Astrocyte (in vitro differentiated cells and primary cell): ENCODE measurements around the gene PRKCA. TPM values are rescaled to one million over a fixed set of nuclear protein-coding genes. Genes with fewer than 3 reads are reported as not detected.

Source experiments
- DNase-seq: peaks from one replicate; pipeline ENCODE4 v3.0.0-alpha.2; 2010; ENCODE audit warnings: low read depth
- FAIRE-seq: peaks from 2 replicates; lab custom pipeline; 2011; peaks lifted over from hg19 to GRCh38; lab: Jason Lieb, UNC
- H2AFZ ChIP-seq: 2 replicates; pipeline ENCODE4 v1.6.0; 2012; ENCODE audit warnings: low read depth, low read length, inconsistent platforms
- H3K27ac ChIP-seq: 2 replicates; pipeline ENCODE4 v1.5.1; 2011; ENCODE audit warnings: low read depth, low read length, inconsistent platforms
- H3K27me3 ChIP-seq: 2 replicates; pipeline ENCODE4 v1.6.0; 2011; ENCODE audit warnings: low read length, inconsistent platforms; ENCODE audit not compliant: insufficient read depth
- H3K36me3 ChIP-seq: 2 replicates; pipeline ENCODE4 v1.5.1; 2011; ENCODE audit warnings: low read length, inconsistent platforms; ENCODE audit not compliant: insufficient read depth
- H3K4me1 ChIP-seq: 2 replicates; pipeline ENCODE4 v1.5.1; 2011; ENCODE audit warnings: low read length, inconsistent platforms; ENCODE audit not compliant: insufficient read depth
- H3K4me2 ChIP-seq: 2 replicates; pipeline ENCODE4 v1.6.0; 2012; ENCODE audit warnings: low read length, inconsistent platforms
- H3K4me3 ChIP-seq: 2 replicates; pipeline ENCODE4 v1.5.1; 2011; ENCODE audit warnings: low read depth, mild to moderate bottlenecking, low read length, inconsistent platforms; ENCODE audit not compliant: insufficient read depth
- H3K79me2 ChIP-seq: 2 replicates; pipeline ENCODE4 v1.6.0; 2012; ENCODE audit warnings: mild to moderate bottlenecking, low read length, inconsistent platforms; ENCODE audit not compliant: insufficient read depth
- H3K9ac ChIP-seq: 2 replicates; pipeline ENCODE4 v1.6.0; 2012; ENCODE audit warnings: mild to moderate bottlenecking, low read length, inconsistent platforms
- H3K9me3 ChIP-seq: 2 replicates; pipeline ENCODE4 v1.5.1; 2012; ENCODE audit warnings: low read depth, mild to moderate bottlenecking, low read length, inconsistent platforms; ENCODE audit not compliant: insufficient read depth
- H4K20me1 ChIP-seq: 2 replicates; pipeline ENCODE4 v1.6.0; 2012; ENCODE audit warnings: low read length, inconsistent platforms; ENCODE audit not compliant: insufficient read depth
- H3K27ac Mint-ChIP-seq: one replicate; pipeline ENCODE4 v1.8.0; 2021; ENCODE audit warnings: mild to moderate bottlenecking, mixed read lengths; ENCODE audit not compliant: unreplicated experiment
- H3K27me3 Mint-ChIP-seq: one replicate; pipeline ENCODE4 v1.8.0; 2021; ENCODE audit warnings: low read depth, mixed read lengths; ENCODE audit not compliant: unreplicated experiment
- H3K36me3 Mint-ChIP-seq: one replicate; pipeline ENCODE4 v1.8.0; 2021; ENCODE audit warnings: low read depth, mixed read lengths; ENCODE audit not compliant: unreplicated experiment
- H3K4me1 Mint-ChIP-seq: one replicate; pipeline ENCODE4 v1.8.0; 2021; ENCODE audit warnings: low read depth, mixed read lengths; ENCODE audit not compliant: unreplicated experiment
- H3K4me3 Mint-ChIP-seq: one replicate; pipeline ENCODE4 v1.8.0; 2021; ENCODE audit warnings: mild to moderate bottlenecking, moderate library complexity, mixed read lengths; ENCODE audit not compliant: unreplicated experiment
- H3K9me3 Mint-ChIP-seq: one replicate; pipeline ENCODE4 v1.8.0; 2021; ENCODE audit warnings: mild to moderate bottlenecking, mixed read lengths; ENCODE audit not compliant: unreplicated experiment
- CTCF ChIP-seq: IDR thresholded peaks from 2 replicates; pipeline ENCODE4 v1.5.1; 2011; ENCODE audit warnings: low read depth, mild to moderate bottlenecking, inconsistent platforms, low read length, moderate library complexity; ENCODE audit not compliant: insufficient read depth
- EZH2 ChIP-seq: IDR thresholded peaks from 2 replicates; pipeline ENCODE4 v1.6.1; 2012; ENCODE audit warnings: mild to moderate bottlenecking, low read length, inconsistent platforms; ENCODE audit not compliant: insufficient read depth
- total RNA-seq: library from RNA; stranded (reverse); gene quantifications from 2 replicates; pipeline ENCODE4 v1.2.1, GENCODE V29; 2021

The PRKCA gene
- total RNA-seq, 1 donor from 2014 or later, result 49.9 TPM

DNA sequence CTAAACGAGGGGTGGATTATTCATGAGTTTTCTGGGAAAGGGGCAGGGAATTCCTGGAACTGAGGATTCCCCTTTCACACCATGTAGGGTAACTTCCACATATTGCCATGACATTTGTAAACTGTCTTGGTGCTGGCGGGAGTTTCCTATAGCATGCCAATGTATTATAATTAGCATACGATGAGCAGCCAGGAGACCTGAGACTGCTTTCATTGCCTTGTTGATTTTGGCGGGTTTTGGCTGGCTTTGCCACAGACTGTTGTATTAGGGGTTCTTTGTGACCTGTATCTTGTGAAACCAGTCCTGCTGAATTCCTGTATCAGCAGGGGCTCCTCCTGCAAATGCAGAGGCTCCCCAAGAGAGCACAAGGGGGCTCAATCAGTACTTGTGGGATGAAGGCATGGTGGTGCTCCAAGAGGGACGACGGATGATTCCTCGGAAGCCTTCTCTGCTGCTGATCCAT is 428.1 kb downstream of the PRKCA start:
- H3K27ac ChIP-seq, result no peak overlapping the region
- H2AFZ ChIP-seq, result no peak overlapping the region
- H3K4me3 Mint-ChIP-seq, result no peak overlapping the region
- peaks cover 8% of the 10 kb centered on the region for H4K20me1 ChIP-seq
- no peaks in the 10 kb centered on the region for H3K4me1 ChIP-seq
- H3K9me3 ChIP-seq, result no peaks in the 10 kb centered on the region
- no peaks in the 10 kb centered on the region for H3K9me3 Mint-ChIP-seq
- FAIRE-seq (no peak), DNase-seq (peak; percentile 50)
- H3K27me3 Mint-ChIP-seq, result no peaks in the 10 kb centered on the region
- no peak overlapping the region for H3K9ac ChIP-seq
- H3K36me3 ChIP-seq, result no peaks in the 10 kb centered on the region
- H3K79me2 ChIP-seq, result peaks cover 2% of the 10 kb centered on the region
- no peak overlapping the region for H3K27ac Mint-ChIP-seq
- TF ChIP-seq CTCF (no peak), EZH2 (no peak)
- H3K4me3 ChIP-seq, result no peak overlapping the region
- H3K4me1 Mint-ChIP-seq, result peaks cover 15% of the 10 kb centered on the region
- peaks cover 8% of the 10 kb centered on the region for H3K36me3 Mint-ChIP-seq
- no peak overlapping the region for H3K4me2 ChIP-seq
- no peaks in the 10 kb centered on the region for H3K27me3 ChIP-seq

DNA sequence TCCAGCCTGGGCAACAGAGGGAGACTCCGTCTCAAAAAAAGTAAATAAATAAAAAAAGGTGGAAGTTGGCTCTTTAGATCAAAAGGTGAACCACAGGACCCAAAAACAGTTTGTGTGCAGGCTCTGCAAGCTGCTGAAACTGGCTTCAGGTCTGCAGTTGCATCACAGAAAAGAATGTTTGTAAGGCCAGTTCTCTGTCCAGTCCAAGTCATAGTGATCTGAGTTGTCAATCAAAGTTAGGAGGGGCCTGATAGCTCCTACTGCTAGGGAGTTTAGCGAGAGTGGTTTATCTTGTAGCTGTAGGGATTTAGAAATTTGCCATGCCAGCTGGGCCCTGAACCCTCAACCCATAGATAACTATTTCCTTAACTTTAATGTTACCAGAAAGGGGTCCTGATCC is 431.3 kb downstream of the PRKCA start:
- Histone ChIP-seq H3K9me3 (no peaks in the 10 kb centered on the region), H3K4me3 (no peak overlapping the region), H3K4me2 (no peak overlapping the region), H3K4me1 (no peaks in the 10 kb centered on the region), H3K27ac (no peak overlapping the region), H4K20me1 (peaks cover under 1% of the 10 kb centered on the region), H2AFZ (no peak overlapping the region), H3K36me3 (peaks cover 5% of the 10 kb centered on the region), H3K79me2 (no peaks in the 10 kb centered on the region), H3K27me3 (no peaks in the 10 kb centered on the region), H3K9ac (no peak overlapping the region)
- Mint-ChIP-seq H3K27me3 (no peaks in the 10 kb centered on the region), H3K9me3 (no peaks in the 10 kb centered on the region), H3K27ac (no peak overlapping the region), H3K4me1 (peaks cover 13% of the 10 kb centered on the region), H3K36me3 (peaks cover 15% of the 10 kb centered on the region), H3K4me3 (no peak overlapping the region)
- FAIRE-seq (no peak), DNase-seq (no peak)
- TF ChIP-seq CTCF (no peak), EZH2 (no peak)

DNA sequence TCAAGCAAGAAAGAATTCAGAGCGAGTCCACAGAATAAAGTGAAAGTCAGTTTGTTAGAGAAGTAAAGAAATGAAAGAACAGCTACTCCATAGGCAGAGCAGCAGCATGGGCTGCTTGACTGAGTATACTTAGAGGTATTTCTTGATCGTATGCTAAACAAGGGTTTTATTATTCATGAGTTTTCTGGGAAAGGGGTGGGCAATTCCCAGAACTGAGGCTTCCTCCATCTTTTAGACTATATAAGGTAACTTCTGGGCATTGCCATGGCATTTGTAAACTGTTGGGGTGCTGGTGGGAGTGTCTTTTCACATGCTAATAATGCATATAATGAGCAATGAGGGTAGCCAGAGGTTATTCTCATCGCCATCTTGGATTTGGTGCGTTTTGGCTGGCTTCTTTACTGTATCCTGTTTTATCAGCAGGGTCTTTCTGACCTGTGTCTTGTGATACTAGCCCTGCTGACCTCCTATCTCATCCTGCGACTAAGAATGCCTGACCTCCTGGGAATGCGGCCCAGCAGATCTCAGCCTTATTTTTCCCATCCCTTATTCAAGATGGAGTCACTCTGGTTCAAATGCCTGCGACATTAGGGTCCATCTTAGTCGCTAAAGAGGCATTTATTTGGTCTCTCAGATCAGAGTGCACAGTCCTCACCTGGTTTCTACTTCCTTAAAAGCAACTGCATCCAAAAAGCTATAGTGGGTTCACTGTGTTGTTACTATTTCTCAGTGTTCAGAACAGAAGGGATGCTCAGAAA is 432.0 kb downstream of the PRKCA start:
- no peak overlapping the region for H2AFZ ChIP-seq
- H3K9me3 ChIP-seq, result no peaks in the 10 kb centered on the region
- H3K79me2 ChIP-seq, result no peaks in the 10 kb centered on the region
- Mint-ChIP-seq H3K9me3 (no peaks in the 10 kb centered on the region), H3K27ac (no peak overlapping the region), H3K4me1 (peaks cover 13% of the 10 kb centered on the region), H3K4me3 (no peak overlapping the region), H3K36me3 (peaks cover 15% of the 10 kb centered on the region), H3K27me3 (no peaks in the 10 kb centered on the region)
- H4K20me1 ChIP-seq, result no peaks in the 10 kb centered on the region
- no peaks in the 10 kb centered on the region for H3K27me3 ChIP-seq
- no peak overlapping the region for H3K27ac ChIP-seq
- no peaks in the 10 kb centered on the region for H3K4me1 ChIP-seq
- TF ChIP-seq EZH2 (no peak), CTCF (no peak)
- no peak overlapping the region for H3K4me2 ChIP-seq
- peaks cover 5% of the 10 kb centered on the region for H3K36me3 ChIP-seq
- H3K9ac ChIP-seq, result no peak overlapping the region
- no peak overlapping the region for H3K4me3 ChIP-seq
- FAIRE-seq, result no peak
- DNase-seq, result no peak
